Activated naive CD4-positive, alpha-beta T cell treated with anti-CD3 and anti-CD28 coated beads for 36 hours (primary cell): ENCODE measurements around the gene JAK1. TPM values are rescaled to one million over a fixed set of nuclear protein-coding genes. Genes with fewer than 3 reads are reported as not detected.
A peak's percentile ranks its signal among the peaks of the same experiment; 100 is the strongest.
"Not testable (repeated sequence)": the region's sequence is repeated elsewhere in the genome, so short reads cannot be mapped to it uniquely, and the experiment has no call there.

Experiments used
- CTCF ChIA-PET: fragments of 350-600 bp; sonication (Branson Sonifier 250); formaldehyde crosslinking; loops from one replicate; lab custom pipeline; 2021; ENCODE audit warnings: antibody characterized with exemption; lab: Charles Lee
- DNase-seq: peaks from one replicate; pipeline ENCODE4 v3.0.0-alpha.2; 2020
- H3K27ac Mint-ChIP-seq: one replicate; pipeline ENCODE4 v1.8.0; 2021; ENCODE audit warnings: mild to moderate bottlenecking, mixed read lengths
- H3K27me3 Mint-ChIP-seq: one replicate; pipeline ENCODE4 v1.8.0; 2021; ENCODE audit warnings: low read depth, mixed read lengths
- H3K36me3 Mint-ChIP-seq: one replicate; pipeline ENCODE4 v1.8.0; 2021; ENCODE audit warnings: low read depth, mixed read lengths
- H3K4me1 Mint-ChIP-seq: one replicate; pipeline ENCODE4 v1.8.0; 2021; ENCODE audit warnings: low read depth, mixed read lengths
- H3K4me3 Mint-ChIP-seq: one replicate; pipeline ENCODE4 v1.8.0; 2021; ENCODE audit warnings: mild to moderate bottlenecking, moderate library complexity, mixed read lengths
- H3K9me3 Mint-ChIP-seq: one replicate; pipeline ENCODE4 v1.8.0; 2021; ENCODE audit warnings: mixed read lengths
- intact Hi-C: fragments of 100-400 bp; cut with micrococcal nuclease; formaldehyde crosslinking; loops from one replicate; pipeline ENCODE4 v1.15.1; 2023
- total RNA-seq, 2 experiments: library from RNA; stranded (reverse); gene quantifications; one replicate each; pipeline ENCODE4 v1.2.3, GENCODE V29; 2021

Gene JAK1
- total RNA-seq, 2 experiments from 2014 or later, result 139 to 140 TPM

DNA sequence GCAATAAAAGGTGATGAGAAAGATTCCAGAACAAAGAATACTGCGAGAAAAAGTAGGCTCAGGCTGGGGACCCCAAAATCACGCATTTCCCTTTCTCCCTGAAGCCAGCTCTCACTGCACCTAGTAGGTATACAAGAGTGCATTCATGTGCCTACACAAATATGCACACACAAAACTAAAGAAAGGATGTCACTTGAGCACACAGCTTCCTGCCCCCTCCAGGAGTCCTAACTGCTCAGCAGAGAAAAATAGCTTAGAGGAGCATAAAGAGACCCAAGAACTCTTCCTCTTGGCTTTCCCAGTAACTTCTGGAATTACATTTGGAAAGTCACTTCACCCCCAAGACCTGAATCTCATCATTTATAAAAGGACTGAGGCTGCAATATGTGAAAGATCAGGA, 38.0 kb downstream of the JAK1 start:
- Mint-ChIP-seq H3K4me1 (peaks cover 84% of the 10 kb centered on the region), H3K27ac (no peak overlapping the region), H3K36me3 (peaks cover 19% of the 10 kb centered on the region), H3K9me3 (peaks cover 13% of the 10 kb centered on the region), H3K4me3 (no peak overlapping the region), H3K27me3 (no peaks in the 10 kb centered on the region)
- intact Hi-C loops, result loop anchor here (10.0 kb wide), 1 partner anchor 1356 kb away; no protein-coding TSS in a partner anchor
- CTCF ChIA-PET, result interaction anchor here (0.6 to 1.6 kb wide), 3 partner anchors 8 to 33 kb away, joined by 3 to 4 read pairs (median 3); no protein-coding TSS in a partner anchor
- DNase-seq, result no peak

DNA sequence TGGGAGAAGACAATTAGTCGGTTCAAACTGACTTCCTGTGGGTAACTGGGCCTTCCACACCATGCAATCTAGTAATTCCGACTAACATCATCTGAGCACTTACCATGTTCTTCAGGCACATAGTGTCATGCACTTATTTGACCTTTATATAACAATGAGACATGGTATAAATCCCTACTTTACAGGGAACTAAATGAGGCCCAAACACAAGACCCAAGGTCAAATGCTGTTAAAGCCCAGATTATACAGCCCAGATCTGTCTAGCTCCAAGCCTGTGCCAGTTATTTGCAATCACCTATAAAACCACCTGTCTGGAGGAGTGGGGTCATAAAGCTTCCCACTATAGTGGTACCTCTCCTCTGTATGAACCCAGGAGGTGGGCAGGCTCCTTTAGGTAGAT, 40.8 kb downstream of the JAK1 start:
- CTCF ChIA-PET, result no interaction called here
- H3K9me3 Mint-ChIP-seq, result peaks cover 8% of the 10 kb centered on the region
- no peaks in the 10 kb centered on the region for H3K27me3 Mint-ChIP-seq
- no peak for DNase-seq
- intact Hi-C loops, result loop anchor here (10.0 kb wide), 1 partner anchor 1359 kb away; no protein-coding TSS in a partner anchor
- peaks cover 8% of the 10 kb centered on the region for H3K36me3 Mint-ChIP-seq
- no peak overlapping the region for H3K4me3 Mint-ChIP-seq
- no peak overlapping the region for H3K27ac Mint-ChIP-seq
- peaks cover 97% of the 10 kb centered on the region for H3K4me1 Mint-ChIP-seq

DNA sequence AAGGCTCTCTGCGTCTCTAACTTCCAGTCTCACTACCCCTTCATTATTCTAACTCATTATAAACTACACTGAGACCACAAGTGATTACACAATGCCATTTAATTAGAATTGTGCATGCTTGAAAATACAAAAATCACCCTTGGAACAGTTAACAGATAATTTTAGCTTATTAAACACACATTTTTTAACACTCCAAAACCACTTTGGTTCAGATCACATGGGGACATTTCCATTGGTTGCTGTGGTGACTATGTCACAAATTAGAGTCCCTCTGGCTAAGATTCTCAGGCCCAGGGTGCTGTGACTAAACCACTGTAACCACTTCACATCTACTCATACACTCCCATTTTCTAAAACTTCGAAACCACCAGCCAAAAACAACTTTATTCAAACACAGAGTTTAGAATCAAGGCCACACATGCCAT, 43.0 kb downstream of the JAK1 start:
- H3K4me3 Mint-ChIP-seq, result peak overlapping the region; percentile 25
- H3K9me3 Mint-ChIP-seq, result no peaks in the 10 kb centered on the region
- intact Hi-C loops, result loop anchor here (1.0 to 10.0 kb wide), 2 partner anchors 10 to 1361 kb away; no protein-coding TSS in a partner anchor
- DNase-seq, result peak; percentile 72
- CTCF ChIA-PET, result interaction anchor here (0.6 to 2.8 kb wide), 8 partner anchors 10 to 138 kb away, joined by 3 to 11 read pairs (median 5); partner anchors contain the start of gene JAK1
- H3K27me3 Mint-ChIP-seq, result no peaks in the 10 kb centered on the region
- H3K36me3 Mint-ChIP-seq, result peaks cover 9% of the 10 kb centered on the region
- H3K27ac Mint-ChIP-seq, result peak overlapping the region; percentile 87
- H3K4me1 Mint-ChIP-seq, result peaks cover 96% of the 10 kb centered on the region

- Mint-ChIP-seq H3K36me3 (peaks cover 9% of the 10 kb centered on the region), H3K27me3 (no peaks in the 10 kb centered on the region), H3K9me3 (no peaks in the 10 kb centered on the region), H3K4me3 (no peak overlapping the region), H3K4me1 (peaks cover 94% of the 10 kb centered on the region), H3K27ac (peak overlapping the region; percentile 87)
- CTCF ChIA-PET, result interaction anchor here (0.6 to 2.8 kb wide), 9 partner anchors 10 to 139 kb away, joined by 3 to 11 read pairs (median 4); partner anchors contain the start of gene JAK1
- peak; percentile 61 for DNase-seq
- intact Hi-C loops, result loop anchor here (1.0 to 10.0 kb wide), 12 partner anchors 16 to 1362 kb away; no protein-coding TSS in a partner anchor
Observed at GRCh38 chr1:64922336-64922735, 44.0 kb downstream of the JAK1 start.

- intact Hi-C loops, result loop anchor here (1.0 to 10.0 kb wide), 12 partner anchors 15 to 1363 kb away; no protein-coding TSS in a partner anchor
- Mint-ChIP-seq H3K4me1 (peaks cover 94% of the 10 kb centered on the region), H3K9me3 (no peaks in the 10 kb centered on the region), H3K27me3 (no peaks in the 10 kb centered on the region), H3K4me3 (peak overlapping the region; percentile 5), H3K36me3 (peaks cover 6% of the 10 kb centered on the region), H3K27ac (peak overlapping the region; percentile 87)
- CTCF ChIA-PET, result interaction anchor here (0.9 to 2.8 kb wide), 9 partner anchors 11 to 44 kb away, joined by 3 to 11 read pairs (median 4); partner anchors contain the start of gene JAK1
- DNase-seq, result no peak
Observed at GRCh38 chr1:64921771-64922170, 44.6 kb downstream of the JAK1 start.

DNA sequence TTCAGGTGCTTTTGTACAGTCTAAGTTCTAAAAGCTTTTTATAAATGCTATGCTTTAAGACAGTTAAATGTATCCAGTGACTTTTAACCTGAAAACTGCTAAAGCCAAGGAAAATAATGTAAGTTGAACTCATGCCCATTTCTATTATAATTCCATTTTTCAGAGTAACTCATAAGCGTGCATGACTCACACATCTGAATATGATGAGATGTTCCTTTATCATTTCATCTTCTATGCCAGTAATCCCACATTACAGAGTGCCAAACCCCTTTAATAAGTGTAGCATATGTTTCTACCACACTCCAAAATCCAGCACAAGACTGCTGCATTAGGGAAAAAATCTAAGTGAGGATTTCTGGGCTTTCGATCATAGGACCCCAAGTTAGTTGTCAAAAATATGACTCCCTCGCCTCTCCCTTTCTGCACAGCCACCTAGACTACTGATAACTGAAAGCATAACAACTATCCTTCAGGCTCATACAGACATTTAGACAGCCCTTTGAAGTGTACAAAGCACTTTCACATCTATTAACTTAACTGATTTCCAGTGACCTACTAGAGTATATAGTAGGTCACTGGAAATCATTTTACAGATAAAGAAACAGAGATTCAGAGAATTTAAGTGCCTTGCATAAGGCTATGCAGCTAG, 45.3 kb downstream of the JAK1 start:
- intact Hi-C loops, result loop anchor here (10.0 kb wide), 1 partner anchor 1364 kb away; no protein-coding TSS in a partner anchor
- no peaks in the 10 kb centered on the region for H3K9me3 Mint-ChIP-seq
- peak overlapping the region; percentile 87 for H3K27ac Mint-ChIP-seq
- H3K4me1 Mint-ChIP-seq, result peaks cover 94% of the 10 kb centered on the region
- H3K4me3 Mint-ChIP-seq, result no peak overlapping the region
- CTCF ChIA-PET, result interaction anchor here (0.6 to 2.7 kb wide), 7 partner anchors 12 to 58 kb away, joined by 3 to 11 read pairs (median 3); no protein-coding TSS in a partner anchor
- H3K36me3 Mint-ChIP-seq, result peaks cover 6% of the 10 kb centered on the region
- DNase-seq, result no peak
- H3K27me3 Mint-ChIP-seq, result no peaks in the 10 kb centered on the region

GRCh38 chr1:64919120-64919519, 47.2 kb downstream of the JAK1 start:
- CTCF ChIA-PET, H3K27me3 Mint-ChIP-seq, intact Hi-C loops: not testable (repeated sequence)

DNA sequence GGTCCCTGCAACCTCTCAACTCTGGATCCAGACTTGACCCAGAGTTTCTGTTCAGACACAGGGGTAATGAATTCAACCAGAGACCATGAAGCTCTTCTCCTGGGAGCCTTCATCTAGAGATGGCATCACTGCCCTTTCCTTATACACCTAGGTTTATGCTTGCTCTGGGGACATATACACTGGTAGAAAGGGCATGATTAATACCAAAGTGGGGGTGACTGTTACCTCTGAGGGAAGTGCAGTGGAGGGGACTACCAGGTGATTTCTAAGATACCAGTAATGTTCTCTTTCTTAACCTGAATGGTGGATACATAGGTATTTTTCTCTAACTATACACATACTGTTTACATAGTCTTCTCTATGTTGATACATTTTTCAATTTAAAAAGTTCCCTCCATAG, 48.4 kb downstream of the JAK1 start:
- Mint-ChIP-seq H3K4me1 (peaks cover 89% of the 10 kb centered on the region), H3K27ac (peak overlapping the region; percentile 25), H3K27me3 (no peaks in the 10 kb centered on the region), H3K4me3 (no peak overlapping the region), H3K9me3 (no peaks in the 10 kb centered on the region), H3K36me3 (peaks cover 6% of the 10 kb centered on the region)
- CTCF ChIA-PET, result no interaction called here
- intact Hi-C loops, result no loop called here
- DNase-seq, result no peak

More at GRCh38 chr1:64919120-64919519, 47.2 kb downstream of the JAK1 start:
- not testable (repeated sequence) for H3K4me3 Mint-ChIP-seq, H3K9me3 Mint-ChIP-seq, H3K36me3 Mint-ChIP-seq, DNase-seq, H3K27ac Mint-ChIP-seq
- peaks cover 89% of the 10 kb centered on the region for H3K4me1 Mint-ChIP-seq

DNA sequence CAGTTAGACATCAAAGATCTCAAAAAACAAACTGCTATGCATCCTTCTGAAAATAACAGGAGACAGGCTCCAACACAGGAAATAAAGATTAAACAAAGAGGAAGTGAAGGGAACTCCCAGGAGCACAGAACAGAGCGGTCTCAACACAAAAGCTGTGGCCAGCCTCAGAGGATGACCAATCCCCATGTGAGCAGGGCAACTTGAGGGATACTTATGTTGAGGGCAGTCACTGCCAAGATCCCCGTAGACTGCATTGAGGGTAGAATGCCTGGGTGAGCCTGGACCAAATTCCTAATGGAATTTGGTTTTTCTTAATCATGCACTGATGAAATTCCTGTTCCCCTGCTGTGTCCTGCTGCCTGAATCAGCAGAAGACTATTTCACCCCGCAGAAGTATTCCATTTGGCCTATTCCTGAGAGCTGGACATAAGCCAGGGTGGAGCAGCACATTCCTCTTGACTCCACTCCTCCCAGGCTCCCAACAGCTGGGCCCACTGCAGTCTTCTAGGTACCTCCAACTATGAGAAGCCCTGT, 49.0 kb downstream of the JAK1 start:
- Mint-ChIP-seq H3K4me3 (no peak overlapping the region), H3K27ac (no peak overlapping the region), H3K27me3 (no peaks in the 10 kb centered on the region), H3K9me3 (no peaks in the 10 kb centered on the region), H3K4me1 (peaks cover 89% of the 10 kb centered on the region), H3K36me3 (peaks cover 6% of the 10 kb centered on the region)
- no peak for DNase-seq
- intact Hi-C loops, result no loop called here
- CTCF ChIA-PET, result interaction anchor here (0.6 to 0.7 kb wide), 2 partner anchors 93 to 230 kb away, joined by 4 to 5 read pairs; no protein-coding TSS in a partner anchor

- no peak overlapping the region for H3K4me3 Mint-ChIP-seq
- H3K9me3 Mint-ChIP-seq, result no peaks in the 10 kb centered on the region
- H3K27ac Mint-ChIP-seq, result no peak overlapping the region
- no peaks in the 10 kb centered on the region for H3K27me3 Mint-ChIP-seq
- peaks cover 89% of the 10 kb centered on the region for H3K4me1 Mint-ChIP-seq
- CTCF ChIA-PET, result interaction anchor here (1.0 kb wide), 1 partner anchor 87 kb away, joined by 3 read pairs; no protein-coding TSS in a partner anchor
- no peak for DNase-seq
- peaks cover 6% of the 10 kb centered on the region for H3K36me3 Mint-ChIP-seq
- intact Hi-C loops, result no loop called here
Observed at GRCh38 chr1:64915381-64916274, 50.7 kb downstream of the JAK1 start.

DNA sequence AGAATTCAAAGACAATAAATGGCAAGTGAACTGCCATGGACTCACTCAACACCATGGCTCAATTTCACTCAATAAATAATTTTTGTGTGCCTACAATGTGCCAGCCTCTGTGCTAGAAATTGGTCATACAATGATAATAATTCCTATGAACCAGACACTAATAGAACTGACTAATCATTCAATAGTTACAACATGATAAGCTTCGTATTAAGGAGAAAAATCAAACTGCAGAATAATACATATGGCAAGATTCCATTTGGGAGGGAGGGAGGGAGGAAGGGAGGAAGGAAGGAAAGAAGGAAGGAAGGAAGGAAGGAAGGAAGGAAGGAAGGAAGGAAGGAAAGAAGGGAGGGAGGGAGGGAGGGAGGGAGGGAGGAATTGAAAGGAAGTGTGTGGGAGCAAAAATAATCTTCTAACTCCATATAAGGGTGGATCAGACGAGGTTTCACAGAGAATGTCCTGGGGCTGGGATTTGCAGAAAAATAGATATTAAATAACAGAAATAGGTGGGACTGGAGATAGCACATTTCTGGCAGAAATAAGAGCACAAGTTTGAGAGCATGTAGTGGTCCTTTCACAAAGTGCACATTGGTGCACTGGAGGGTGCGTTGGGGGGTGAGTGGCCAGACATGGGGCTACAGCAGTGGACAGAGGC, 52.9 kb downstream of the JAK1 start:
- no peak for DNase-seq
- H3K4me1 Mint-ChIP-seq, result peaks cover 89% of the 10 kb centered on the region
- intact Hi-C loops, result no loop called here
- H3K9me3 Mint-ChIP-seq, result no peaks in the 10 kb centered on the region
- H3K36me3 Mint-ChIP-seq, result no peaks in the 10 kb centered on the region
- no peaks in the 10 kb centered on the region for H3K27me3 Mint-ChIP-seq
- CTCF ChIA-PET, result no interaction called here
- no peak overlapping the region for H3K4me3 Mint-ChIP-seq
- H3K27ac Mint-ChIP-seq, result no peak overlapping the region
